GM10248 (cell line): ENCODE data around the gene IL17RE.

Experiments
- CTCF ChIA-PET: fragments of 300-600 bp; sonication (Branson Sonifier 250); formaldehyde crosslinking; extraction: SDS; loops from one replicate; lab custom pipeline; 2021; ENCODE audit warnings: antibody characterized with exemption; lab: Yijun Ruan, JAX
- POLR2A ChIA-PET: fragments of 350-650 bp; sonication (Branson Sonifier 250); formaldehyde crosslinking; extraction: SDS; loops from one replicate; lab custom pipeline; 2020; ENCODE audit warnings: antibody characterized with exemption; lab: Yijun Ruan, JAX
- DNase-seq: peaks from one replicate; pipeline ENCODE4 v3.0.0; 2012; ENCODE audit errors: extremely low spot score
- TF ChIP-seq, protein P1 (sequence below): IDR thresholded peaks from 2 replicates; pipeline ENCODE4 v1.5.1; 2012; ENCODE audit warnings: mild to moderate bottlenecking, low read depth; ENCODE audit errors: extremely low read depth, missing control alignments, control extremely low read depth

IL17RE gene

DNA sequence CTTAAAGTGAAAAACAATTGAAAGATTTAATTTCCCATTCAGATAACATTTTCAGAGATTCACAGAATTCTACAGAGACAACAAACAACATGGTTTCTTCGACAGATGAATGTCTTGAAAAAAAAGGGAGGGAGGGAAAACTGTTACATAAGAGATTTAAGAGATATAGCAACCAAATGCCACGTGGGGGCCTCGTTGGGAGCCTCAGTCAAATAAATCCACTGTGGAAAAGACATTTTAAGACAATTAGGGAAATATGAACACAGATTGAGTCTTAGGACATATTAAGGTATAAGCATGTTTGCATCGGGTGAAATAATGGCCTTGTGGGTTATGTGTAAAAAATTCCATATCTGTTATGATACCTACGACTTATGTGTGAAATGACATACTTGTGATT, 54.6 kb downstream of the IL17RE start:
- TF ChIP-seq, protein P1, sequence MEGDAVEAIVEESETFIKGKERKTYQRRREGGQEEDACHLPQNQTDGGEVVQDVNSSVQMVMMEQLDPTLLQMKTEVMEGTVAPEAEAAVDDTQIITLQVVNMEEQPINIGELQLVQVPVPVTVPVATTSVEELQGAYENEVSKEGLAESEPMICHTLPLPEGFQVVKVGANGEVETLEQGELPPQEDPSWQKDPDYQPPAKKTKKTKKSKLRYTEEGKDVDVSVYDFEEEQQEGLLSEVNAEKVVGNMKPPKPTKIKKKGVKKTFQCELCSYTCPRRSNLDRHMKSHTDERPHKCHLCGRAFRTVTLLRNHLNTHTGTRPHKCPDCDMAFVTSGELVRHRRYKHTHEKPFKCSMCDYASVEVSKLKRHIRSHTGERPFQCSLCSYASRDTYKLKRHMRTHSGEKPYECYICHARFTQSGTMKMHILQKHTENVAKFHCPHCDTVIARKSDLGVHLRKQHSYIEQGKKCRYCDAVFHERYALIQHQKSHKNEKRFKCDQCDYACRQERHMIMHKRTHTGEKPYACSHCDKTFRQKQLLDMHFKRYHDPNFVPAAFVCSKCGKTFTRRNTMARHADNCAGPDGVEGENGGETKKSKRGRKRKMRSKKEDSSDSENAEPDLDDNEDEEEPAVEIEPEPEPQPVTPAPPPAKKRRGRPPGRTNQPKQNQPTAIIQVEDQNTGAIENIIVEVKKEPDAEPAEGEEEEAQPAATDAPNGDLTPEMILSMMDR, result no peak
- ChIA-PET POLR2A (no interaction called here), CTCF (no interaction called here)
- no peak for DNase-seq

DNA sequence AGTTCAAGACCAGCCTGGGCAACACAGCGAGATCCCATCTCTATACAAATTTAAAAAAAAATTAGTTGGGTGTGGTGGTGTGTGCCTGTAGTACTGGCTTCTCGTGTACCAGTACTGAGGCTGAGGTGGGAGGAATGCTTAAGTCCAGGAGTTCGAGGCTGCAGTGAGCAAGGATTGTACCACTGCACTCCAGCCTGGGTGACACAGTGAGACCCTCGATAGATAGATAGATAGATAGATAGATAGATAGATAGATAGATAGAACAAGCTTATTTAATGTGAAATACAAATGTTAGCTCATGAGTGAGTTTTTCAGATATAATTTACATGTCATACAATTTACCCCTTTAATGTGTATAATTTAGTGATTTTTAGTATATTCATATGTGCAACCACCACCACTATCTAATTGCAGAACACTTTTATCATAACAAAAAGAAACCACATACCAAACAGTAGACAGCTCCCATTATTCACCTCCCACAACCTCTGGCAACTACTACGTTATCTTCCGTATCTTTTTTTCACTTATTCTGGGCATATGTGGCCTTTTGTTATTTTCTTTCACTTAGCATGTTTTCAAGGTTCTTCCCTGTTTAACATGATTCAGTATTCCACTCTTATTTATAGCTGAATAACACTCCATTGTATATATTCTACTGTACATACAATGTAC, 62.7 kb downstream of the IL17RE start:
- ChIA-PET CTCF (interaction anchor here (1.0 to 3.3 kb wide), 3 partner anchors 8 to 11 kb away, joined by 3 to 16 read pairs (median 8); no protein-coding TSS in a partner anchor), POLR2A (no interaction called here)
- TF ChIP-seq, protein P1, result no peak
- DNase-seq, result no peak
